GM23338 (cell line): ENCODE measurements around the gene ABCD1. TPM values are rescaled to one million over a fixed set of nuclear protein-coding genes. Genes with fewer than 3 reads are reported as not detected.

ENCODE experiments used
- ATAC-seq: fragments of 200-7000 bp; cut with Tn5 transposase; 3 replicates; pipeline ENCODE4 v1.9.1; 2020
- DNase-seq: peaks from one replicate; pipeline ENCODE4 v3.0.0-alpha.2; 2015; ENCODE audit warnings: low spot score
- H2AFZ ChIP-seq: fragments of 200-600 bp; sonication (generic); 2 replicates; pipeline ENCODE4 v1.8.0; 2016; ENCODE audit warnings: antibody characterized with exemption, mild to moderate bottlenecking, moderate library complexity
- H3F3A ChIP-seq: fragments of 200-600 bp; sonication (generic); replicated peaks from 2 replicates; pipeline ENCODE4 v1.8.0; 2017; ENCODE audit warnings: antibody characterized with exemption, mixed run types, low read depth
- H3K27ac ChIP-seq: fragments of 200-600 bp; sonication (generic); 2 replicates; pipeline ENCODE4 v1.6.1; 2016; ENCODE audit warnings: low read depth
- H3K27me3 ChIP-seq: fragments of 200-600 bp; sonication (generic); 2 replicates; pipeline ENCODE4 v1.8.0; 2016; ENCODE audit warnings: mild to moderate bottlenecking, mixed run types, moderate library complexity; ENCODE audit not compliant: insufficient read depth
- H3K36me3 ChIP-seq: fragments of 200-600 bp; sonication (generic); 2 replicates; pipeline ENCODE4 v1.8.0; 2016; ENCODE audit warnings: mild to moderate bottlenecking; ENCODE audit not compliant: insufficient read depth
- H3K4me1 ChIP-seq: fragments of 200-600 bp; sonication (generic); 2 replicates; pipeline ENCODE4 v1.8.0; 2016; ENCODE audit warnings: mild to moderate bottlenecking, moderate library complexity; ENCODE audit not compliant: insufficient read depth
- H3K4me2 ChIP-seq: fragments of 200-600 bp; sonication (generic); 2 replicates; pipeline ENCODE4 v1.7.1; 2017; ENCODE audit warnings: mixed run types
- H3K4me3 ChIP-seq: fragments of 200-600 bp; sonication (generic); 2 replicates; pipeline ENCODE4 v1.6.1; 2016; ENCODE audit warnings: mixed run types
- H3K79me2 ChIP-seq: fragments of 200-600 bp; sonication (generic); replicated peaks from 2 replicates; pipeline ENCODE4 v1.8.0; 2017; ENCODE audit warnings: mild to moderate bottlenecking; ENCODE audit not compliant: insufficient read depth
- H3K9me2 ChIP-seq: fragments of 200-600 bp; sonication (generic); 2 replicates; pipeline ENCODE4 v1.8.0; 2017; ENCODE audit not compliant: insufficient read depth
- H4K20me1 ChIP-seq: fragments of 200-600 bp; sonication (generic); replicated peaks from 2 replicates; pipeline ENCODE4 v1.8.0; 2017; ENCODE audit warnings: mild to moderate bottlenecking; ENCODE audit not compliant: insufficient read depth
- H3K27ac Mint-ChIP-seq: 2 replicates; pipeline ENCODE4 v1.8.0; 2020; ENCODE audit warnings: inconsistent platforms, mild to moderate bottlenecking, moderate library complexity, mixed read lengths
- H3K27me3 Mint-ChIP-seq: 3 replicates; pipeline ENCODE4 v1.8.0; 2022; ENCODE audit warnings: low read depth, mild to moderate bottlenecking, moderate library complexity, mixed read lengths, inconsistent platforms; ENCODE audit not compliant: insufficient read depth, poor library complexity
- H3K36me3 Mint-ChIP-seq: 3 replicates; pipeline ENCODE4 v1.8.0; 2021; ENCODE audit warnings: low read depth, mild to moderate bottlenecking, inconsistent platforms, moderate library complexity, mixed read lengths
- H3K4me1 Mint-ChIP-seq: 3 replicates; pipeline ENCODE4 v1.8.0; 2020; ENCODE audit warnings: mild to moderate bottlenecking, inconsistent platforms, mixed read lengths
- H3K4me3 Mint-ChIP-seq: 3 replicates; pipeline ENCODE4 v1.8.0; 2021; ENCODE audit warnings: moderate library complexity, mild to moderate bottlenecking, inconsistent platforms, mixed read lengths
- H3K9me3 Mint-ChIP-seq: 3 replicates; pipeline ENCODE4 v1.8.0; 2020; ENCODE audit warnings: moderate library complexity, mild to moderate bottlenecking, inconsistent platforms, mixed read lengths
- CREB1 ChIP-seq: fragments of 250-450 bp; sonication (Bioruptor Pico); IDR thresholded peaks from 2 replicates; pipeline ENCODE4 v1.5.0; 2020; ENCODE audit warnings: low read depth, mild to moderate bottlenecking, moderate library complexity
- ETS1 ChIP-seq: IDR thresholded peaks from 2 replicates; pipeline ENCODE4 v1.6.1; 2016; ENCODE audit warnings: antibody characterized with exemption
- EZH2phosphoT487 ChIP-seq: fragments of 200-600 bp; sonication (generic); IDR thresholded peaks from one replicate; pipeline ENCODE4 v1.8.1; 2018; ENCODE audit warnings: antibody characterized with exemption; ENCODE audit not compliant: unreplicated experiment
- JUNB ChIP-seq: IDR thresholded peaks from one replicate; pipeline ENCODE4 v1.6.1; 2016; ENCODE audit warnings: antibody characterized with exemption; ENCODE audit not compliant: unreplicated experiment
- POLR2AphosphoS5 ChIP-seq: IDR thresholded peaks from 2 replicates; pipeline ENCODE4 v1.6.1; 2016; ENCODE audit warnings: antibody characterized with exemption, low read depth
- REST ChIP-seq: IDR thresholded peaks from one replicate; pipeline ENCODE4 v1.6.1; 2018; ENCODE audit warnings: antibody characterized with exemption; ENCODE audit not compliant: unreplicated experiment
- STAT1 ChIP-seq: IDR thresholded peaks from one replicate; pipeline ENCODE4 v1.6.1; 2016; ENCODE audit warnings: antibody characterized with exemption; ENCODE audit not compliant: unreplicated experiment
- ZNF114 ChIP-seq: fragments of 250-450 bp; sonication (Bioruptor Pico); IDR thresholded peaks from 2 replicates; pipeline ENCODE4 v1.5.0; 2020; ENCODE audit warnings: mild to moderate bottlenecking, moderate library complexity
- ZNF331 ChIP-seq: fragments of 250-450 bp; sonication (Bioruptor Pico); IDR thresholded peaks from 2 replicates; pipeline ENCODE4 v1.5.0; 2020; ENCODE audit warnings: low read depth, mild to moderate bottlenecking, moderate library complexity
- polyA plus RNA-seq: library from polyadenylated mRNA; unstranded; fragments of >200 nt; fragmentation: Nextera tagmentation; extraction: Ambion mirVana; gene quantifications from 2 replicates; pipeline ENCODE4 v1.2.1, GENCODE V29; 2016
- total RNA-seq: library from RNA; depleted of rRNA; stranded (reverse); fragments of >200 nt; shearing (Covaris generic); gene quantifications from 2 replicates; pipeline ENCODE4 v1.2.3, GENCODE V29; 2014

The ABCD1 gene
- total and polyA plus RNA-seq, 2 experiments from 2014 or later = 2.4 to 8.9 TPM

GRCh38 chrX:153733651-153734240, 9.1 kb downstream of the ABCD1 start (continued):
- TF ChIP-seq ETS1 = no peak
- TF ChIP-seq ZNF114 (CRISPR knock-in tag) = no peak
- TF ChIP-seq POLR2AphosphoS5 = no peak
- TF ChIP-seq REST = no peak

DNA sequence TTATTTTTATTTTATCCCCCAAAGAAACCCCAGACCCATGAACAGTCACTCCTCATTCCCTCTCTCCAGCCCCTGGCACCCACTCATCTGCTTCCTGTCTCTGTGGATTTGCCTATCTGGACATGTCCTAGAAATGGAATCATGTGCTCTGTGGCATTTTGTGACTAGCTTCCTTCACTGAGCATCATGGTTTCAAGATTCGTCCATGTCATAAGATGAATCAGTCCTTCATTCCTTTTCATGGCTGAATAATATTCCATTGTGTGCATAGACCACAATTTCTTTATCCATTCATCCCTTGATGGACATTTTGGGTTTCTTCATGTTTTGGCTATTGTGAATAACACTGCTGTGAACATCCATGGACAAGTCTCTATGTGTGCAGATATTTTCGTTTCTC, 10.2 kb downstream of the ABCD1 start:
- H3K9me3 Mint-ChIP-seq = peaks cover 2% of the 10 kb centered on the region; the same call in 1 of the 3 replicates
- H3K4me3 Mint-ChIP-seq = no peak overlapping the region
- H3K27ac ChIP-seq = no peak overlapping the region

More for the DNA sequence above, 10.2 kb downstream of the ABCD1 start:
- DNase-seq (no peak), ATAC-seq (no peak)
- Mint-ChIP-seq H3K4me1 (peaks cover 7% of the 10 kb centered on the region), H3K27me3 (peaks cover 5% of the 10 kb centered on the region), H3K27ac (no peak overlapping the region), H3K36me3 (peaks cover 9% of the 10 kb centered on the region; the same call in 1 of the 3 replicates)
- no peak overlapping the region for H3K4me2 ChIP-seq
- H3K9me2 ChIP-seq = no peaks in the 10 kb centered on the region
- H3K27me3 ChIP-seq = no peaks in the 10 kb centered on the region
- H3K4me1 ChIP-seq = no peaks in the 10 kb centered on the region
- no peak overlapping the region for H3K4me3 ChIP-seq
- H3K79me2 ChIP-seq = no peaks in the 10 kb centered on the region
- H4K20me1 ChIP-seq = no peaks in the 10 kb centered on the region
- H3K36me3 ChIP-seq = no peaks in the 10 kb centered on the region
- TF ChIP-seq ETS1 (no peak), CREB1 (CRISPR knock-in tag) (no peak), STAT1 (no peak), JUNB (no peak), ZNF114 (CRISPR knock-in tag) (no peak), REST (no peak), ZNF331 (CRISPR knock-in tag) (no peak), EZH2phosphoT487 (no peak)
- H2AFZ ChIP-seq = no peak overlapping the region
- H3F3A ChIP-seq = no peaks in the 10 kb centered on the region
